Natural killer cell (primary cell): ENCODE results near the gene KIF26A. TPM values are rescaled to one million over a fixed set of nuclear protein-coding genes. Genes with fewer than 3 reads are reported as not detected.

Experiments
- ATAC-seq, 3 donors: fragments of 150-1000 bp in 2 of 3; fragments of 200-7000 bp in 1 of 3; cut with Tn5 transposase; 1 replicate in 1 of 3; 2 replicates in 2 of 3; pipeline ENCODE4 v1.10.0; 2021; ENCODE audit warnings: mild to moderate bottlenecking in 2 of 3, moderate library complexity in 2 of 3
- DNase-seq, 2 donors: peaks; one replicate each; pipeline versions ENCODE4 v3.0.0 to v3.0.0-alpha.2; 2013 to 2021; ENCODE audit warnings: mixed read lengths in 1 of 2
- H3K27ac ChIP-seq: one replicate; pipeline ENCODE4 v1.5.1; 2013; ENCODE audit warnings: mild to moderate bottlenecking, low read length
- H3K27me3 ChIP-seq: one replicate; pipeline ENCODE4 v1.6.1; 2013; ENCODE audit warnings: low read length; ENCODE audit not compliant: control insufficient read depth, insufficient read depth
- H3K36me3 ChIP-seq: one replicate; pipeline ENCODE4 v1.6.1; 2013; ENCODE audit warnings: low read length; ENCODE audit not compliant: control insufficient read depth, insufficient read depth
- H3K4me1 ChIP-seq: one replicate; pipeline ENCODE4 v1.6.1; 2013; ENCODE audit warnings: low read length; ENCODE audit not compliant: control insufficient read depth, insufficient read depth
- H3K4me3 ChIP-seq: one replicate; pipeline ENCODE4 v1.5.1; 2013; ENCODE audit warnings: low read length
- H3K9me3 ChIP-seq: one replicate; pipeline ENCODE4 v1.6.1; 2013; ENCODE audit warnings: low read length; ENCODE audit not compliant: control insufficient read depth, insufficient read depth
- H3K27ac Mint-ChIP-seq, 2 donors: one replicate each; pipeline ENCODE4 v1.8.0; 2022; ENCODE audit warnings: mild to moderate bottlenecking in 2 of 2, mixed read lengths in 2 of 2, moderate library complexity in 1 of 2
- H3K27me3 Mint-ChIP-seq, 2 donors: one replicate each; pipeline ENCODE4 v1.8.0; 2022; ENCODE audit warnings: low read depth in 2 of 2, mixed read lengths in 2 of 2
- H3K36me3 Mint-ChIP-seq: one replicate; pipeline ENCODE4 v1.8.0; 2022; ENCODE audit warnings: mixed read lengths
- H3K4me1 Mint-ChIP-seq, 2 donors: one replicate each; pipeline ENCODE4 v1.8.0; 2022; ENCODE audit warnings: mixed read lengths in 2 of 2
- H3K4me3 Mint-ChIP-seq: one replicate; pipeline ENCODE4 v1.8.0; 2022; ENCODE audit warnings: mild to moderate bottlenecking, moderate library complexity, mixed read lengths
- H3K9me3 Mint-ChIP-seq, 2 donors: one replicate each; pipeline ENCODE4 v1.8.0; 2022; ENCODE audit warnings: mixed read lengths in 2 of 2
- WGBS: methylation state at CpG from one replicate; pipeline ENCODE4 v1.1.7; 2013; ENCODE audit warnings: missing lambda C conversion rate; ENCODE audit not compliant: insufficient coverage; 5-methylcytosine and 5-hydroxymethylcytosine counted together
- intact Hi-C: fragments of 100-400 bp; cut with micrococcal nuclease; formaldehyde crosslinking; loops from one replicate; pipeline ENCODE4 v1.14.2; 2022
- total RNA-seq, 4 donors: library from RNA; stranded (reverse); fragments of 120-200 nt in 1 of 4; gene quantifications; one replicate each; pipeline versions ENCODE4 v1.2.3 to v1.2.4, GENCODE V29; 2013 to 2022
- TF ChIP-seq, protein P1 (sequence below): fragments of 200-600 bp; IDR thresholded peaks from one replicate; pipeline ENCODE4 v1.8.0; 2022; ENCODE audit warnings: antibody characterized with exemption

The KIF26A gene
- total RNA-seq, 3 donors from 2014 or later (not counting 1 experiment from before 2014, with no cell fraction given), result not detected

DNA sequence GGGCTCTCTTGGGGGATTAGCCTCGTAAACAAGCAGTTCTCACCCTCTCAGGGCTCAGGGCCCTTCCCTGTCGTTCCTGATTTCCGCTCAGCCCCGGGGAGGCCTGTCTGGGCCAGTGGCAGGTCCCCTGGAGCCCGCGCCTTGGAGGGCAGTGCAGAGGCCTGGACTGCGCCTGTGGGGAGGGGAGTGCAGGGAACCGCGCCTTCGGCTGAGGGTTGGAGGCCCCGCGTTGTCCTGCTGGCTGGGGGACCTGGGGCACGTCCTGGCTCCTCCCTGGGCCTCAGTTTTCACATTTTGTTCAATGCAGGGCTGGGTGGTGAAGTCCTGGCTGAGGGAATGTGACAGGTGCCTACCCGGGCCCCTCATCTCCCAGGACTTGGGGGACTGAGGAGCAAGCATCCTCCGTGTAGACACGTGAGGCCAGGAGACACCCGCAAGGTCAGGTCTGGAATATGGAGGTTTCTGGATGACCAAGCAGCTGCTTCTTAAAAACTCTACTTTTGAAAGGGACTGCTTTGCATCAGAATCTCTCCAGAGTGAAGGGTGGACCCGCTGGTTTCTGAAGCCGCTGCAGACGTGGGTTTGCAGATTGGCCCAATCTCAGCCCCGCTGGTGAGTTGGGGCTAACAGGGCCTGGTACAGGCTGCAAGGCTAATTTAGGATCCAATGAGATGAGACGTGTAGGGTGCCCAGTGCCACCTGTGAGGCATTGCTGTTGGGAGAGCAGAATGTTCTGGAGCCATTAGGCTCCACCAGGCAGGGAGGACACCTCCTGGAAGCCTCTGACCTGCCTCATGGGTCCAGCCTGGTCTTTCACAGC, 80.2 kb downstream of the KIF26A start:
- TF ChIP-seq, protein P1, sequence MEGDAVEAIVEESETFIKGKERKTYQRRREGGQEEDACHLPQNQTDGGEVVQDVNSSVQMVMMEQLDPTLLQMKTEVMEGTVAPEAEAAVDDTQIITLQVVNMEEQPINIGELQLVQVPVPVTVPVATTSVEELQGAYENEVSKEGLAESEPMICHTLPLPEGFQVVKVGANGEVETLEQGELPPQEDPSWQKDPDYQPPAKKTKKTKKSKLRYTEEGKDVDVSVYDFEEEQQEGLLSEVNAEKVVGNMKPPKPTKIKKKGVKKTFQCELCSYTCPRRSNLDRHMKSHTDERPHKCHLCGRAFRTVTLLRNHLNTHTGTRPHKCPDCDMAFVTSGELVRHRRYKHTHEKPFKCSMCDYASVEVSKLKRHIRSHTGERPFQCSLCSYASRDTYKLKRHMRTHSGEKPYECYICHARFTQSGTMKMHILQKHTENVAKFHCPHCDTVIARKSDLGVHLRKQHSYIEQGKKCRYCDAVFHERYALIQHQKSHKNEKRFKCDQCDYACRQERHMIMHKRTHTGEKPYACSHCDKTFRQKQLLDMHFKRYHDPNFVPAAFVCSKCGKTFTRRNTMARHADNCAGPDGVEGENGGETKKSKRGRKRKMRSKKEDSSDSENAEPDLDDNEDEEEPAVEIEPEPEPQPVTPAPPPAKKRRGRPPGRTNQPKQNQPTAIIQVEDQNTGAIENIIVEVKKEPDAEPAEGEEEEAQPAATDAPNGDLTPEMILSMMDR, result no peak
- no peaks in the 10 kb centered on the region for H3K9me3 Mint-ChIP-seq
- Histone ChIP-seq H3K4me1 (no peaks in the 10 kb centered on the region), H3K36me3 (no peaks in the 10 kb centered on the region), H3K27me3 (peaks cover 2% of the 10 kb centered on the region), H3K4me3 (no peak overlapping the region), H3K9me3 (no peaks in the 10 kb centered on the region), H3K27ac (no peak overlapping the region)
- intact Hi-C loops, result no loop called here
- H3K4me1 Mint-ChIP-seq, result no peaks in the 10 kb centered on the region
- H3K36me3 Mint-ChIP-seq, result no peaks in the 10 kb centered on the region
- WGBS, result 73% methylated on average over 22 of the region's 22 CpGs
- peaks cover 6 to 11% of the 10 kb centered on the region in 2 donors for H3K27me3 Mint-ChIP-seq
- H3K27ac Mint-ChIP-seq, result no peak overlapping the region
- ATAC-seq, result no peak
- H3K4me3 Mint-ChIP-seq, result no peak overlapping the region
- no peak for DNase-seq

DNA sequence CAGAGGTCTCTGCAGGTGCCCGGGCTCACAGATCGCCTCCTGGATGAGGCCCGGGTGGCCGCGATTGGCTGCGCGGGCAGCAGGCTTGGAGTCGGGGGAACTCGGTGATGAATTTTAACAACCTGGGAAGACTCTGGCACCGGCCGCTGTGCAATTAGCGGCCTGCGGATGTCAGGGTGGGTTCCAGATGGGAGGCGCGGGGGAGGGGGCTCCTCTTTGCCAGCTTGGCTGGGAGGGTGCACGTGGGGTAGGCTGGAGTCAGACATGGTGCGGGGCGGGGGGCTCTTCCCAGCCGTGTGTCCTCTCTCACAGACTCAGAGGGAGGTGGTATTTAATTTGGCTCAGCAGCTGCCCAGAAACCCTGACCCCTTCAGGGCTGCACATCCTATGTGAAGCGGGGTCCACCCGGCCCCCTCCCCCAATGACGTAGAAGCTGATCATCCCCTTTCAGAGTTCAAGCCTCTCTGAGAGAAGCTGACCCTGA, 81.4 kb downstream of the KIF26A start:
- Mint-ChIP-seq H3K27ac (no peak overlapping the region), H3K4me3 (no peak overlapping the region), H3K4me1 (peaks cover 0 to 4% of the 10 kb centered on the region in 2 donors), H3K36me3 (no peaks in the 10 kb centered on the region), H3K9me3 (no peaks in the 10 kb centered on the region), H3K27me3 (peaks cover 6 to 8% of the 10 kb centered on the region in 2 donors)
- no peaks in the 10 kb centered on the region for H3K9me3 ChIP-seq
- intact Hi-C loops, result no loop called here
- WGBS, result 56% methylated on average over 22 of the region's 22 CpGs
- H3K27me3 ChIP-seq, result peaks cover 2% of the 10 kb centered on the region
- no peaks in the 10 kb centered on the region for H3K4me1 ChIP-seq
- no peak overlapping the region for H3K4me3 ChIP-seq
- no peaks in the 10 kb centered on the region for H3K36me3 ChIP-seq
- DNase-seq (no peak), ATAC-seq (no peak)
- TF ChIP-seq, protein P1, result no peak
- H3K27ac ChIP-seq, result no peak overlapping the region

DNA sequence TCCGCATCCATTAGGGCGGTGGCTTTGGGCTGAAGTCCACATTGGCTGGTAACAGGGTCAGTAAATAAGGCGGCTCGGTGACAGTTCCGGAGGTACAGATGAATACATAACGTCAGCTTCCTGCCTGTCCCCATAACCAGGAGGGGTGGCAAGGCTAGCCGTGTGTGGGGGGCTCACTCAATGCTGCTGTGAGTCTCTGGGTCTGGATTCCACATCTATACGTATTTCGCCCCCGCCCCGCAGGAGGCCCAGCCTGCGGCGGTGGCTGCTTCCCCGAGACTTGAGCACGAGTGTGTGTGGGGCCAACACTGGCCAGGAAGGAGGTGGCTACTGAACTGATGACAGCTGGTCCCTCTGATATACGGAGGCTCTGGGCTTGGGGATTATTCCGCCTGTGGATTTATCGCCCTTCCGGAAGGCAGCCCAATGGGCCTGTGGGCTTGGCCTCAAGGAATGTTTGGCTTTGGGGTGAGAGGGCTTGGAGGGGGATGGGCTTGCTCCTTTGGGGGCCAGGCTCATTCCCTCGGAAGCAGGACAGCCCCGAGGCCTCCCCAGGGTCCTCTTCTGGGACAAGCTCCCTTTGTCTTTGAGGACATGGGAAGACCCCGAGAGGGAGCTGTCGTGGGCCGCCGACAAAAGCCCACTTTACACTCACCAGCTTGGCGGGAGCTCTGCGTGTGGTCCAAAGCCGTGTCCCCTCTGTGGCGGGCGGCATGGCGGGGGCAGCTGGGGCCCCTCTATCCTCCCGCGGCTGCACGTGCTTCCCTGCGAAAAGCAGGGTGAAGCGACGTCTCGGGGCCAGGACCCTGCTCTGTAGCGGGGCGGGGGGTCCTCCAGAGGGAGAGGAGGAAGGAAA, 82.1 kb downstream of the KIF26A start:
- Mint-ChIP-seq H3K27me3 (peaks cover 6 to 11% of the 10 kb centered on the region in 2 donors), H3K9me3 (no peaks in the 10 kb centered on the region), H3K36me3 (no peaks in the 10 kb centered on the region), H3K27ac (no peak overlapping the region), H3K4me1 (peaks cover 0 to 8% of the 10 kb centered on the region in 2 donors), H3K4me3 (no peak overlapping the region)
- H3K9me3 ChIP-seq, result no peaks in the 10 kb centered on the region
- H3K36me3 ChIP-seq, result no peaks in the 10 kb centered on the region
- H3K4me1 ChIP-seq, result no peaks in the 10 kb centered on the region
- TF ChIP-seq, protein P1, result no peak
- intact Hi-C loops, result no loop called here
- H3K4me3 ChIP-seq, result no peak overlapping the region
- ATAC-seq (no peak), DNase-seq (no peak)
- WGBS, result 71% methylated on average over 40 of the region's 40 CpGs
- peaks cover 2% of the 10 kb centered on the region for H3K27me3 ChIP-seq
- H3K27ac ChIP-seq, result no peak overlapping the region
